Type B pancreatic cell (in vitro differentiated cells): ENCODE data around the gene LAPTM5. TPM values are rescaled to one million over a fixed set of nuclear protein-coding genes. Genes with fewer than 3 reads are reported as not detected.

Experiments used
- DNase-seq: peaks from one replicate; pipeline ENCODE4 v3.0.0; 2021; ENCODE audit warnings: mixed read lengths; ENCODE audit not compliant: unreplicated experiment; ENCODE audit errors: extremely low spot score
- H3K27ac Mint-ChIP-seq: 2 replicates; pipeline ENCODE4 v1.8.0; 2021; ENCODE audit warnings: mild to moderate bottlenecking, mixed read lengths
- H3K27me3 Mint-ChIP-seq: 2 replicates; pipeline ENCODE4 v1.8.0; 2021; ENCODE audit warnings: mixed read lengths
- H3K36me3 Mint-ChIP-seq: 2 replicates; pipeline ENCODE4 v1.8.0; 2021; ENCODE audit warnings: mixed read lengths
- H3K4me1 Mint-ChIP-seq: one replicate; pipeline ENCODE4 v1.8.0; 2021; ENCODE audit warnings: mixed read lengths; ENCODE audit not compliant: unreplicated experiment
- H3K4me3 Mint-ChIP-seq: 2 replicates; pipeline ENCODE4 v1.8.0; 2021; ENCODE audit warnings: mild to moderate bottlenecking, mixed read lengths
- H3K9me3 Mint-ChIP-seq: 2 replicates; pipeline ENCODE4 v1.8.0; 2021; ENCODE audit warnings: mixed read lengths
- CTCF ChIP-seq: fragments of 200-600 bp; sonication (generic); conservative IDR thresholded peaks from 2 replicates; pipeline ENCODE4 v1.5.0; 2021; ENCODE audit warnings: antibody characterized with exemption, mild to moderate bottlenecking
- total RNA-seq: library from RNA; stranded (reverse); gene quantifications from 2 replicates; pipeline ENCODE4 v1.2.1, GENCODE V29; 2021; ENCODE audit warnings: low replicate concordance

Gene LAPTM5
- total RNA-seq, 1 donor from 2014 or later: 0.24 TPM

GRCh38 chr1:30754684-30755171 is 2.8 kb downstream of the LAPTM5 start:
- peaks cover 14% of the 10 kb centered on the region for H3K4me1 Mint-ChIP-seq
- TF ChIP-seq CTCF: no peak
- H3K27ac Mint-ChIP-seq: no peak overlapping the region
- H3K36me3 Mint-ChIP-seq: no peaks in the 10 kb centered on the region
- no peak for DNase-seq
- H3K4me3 Mint-ChIP-seq: no peak overlapping the region
- no peaks in the 10 kb centered on the region for H3K9me3 Mint-ChIP-seq
- no peaks in the 10 kb centered on the region for H3K27me3 Mint-ChIP-seq

GRCh38 chr1:30753660-30754123 is 3.9 kb downstream of the LAPTM5 start:
- H3K4me1 Mint-ChIP-seq: peaks cover 20% of the 10 kb centered on the region
- H3K4me3 Mint-ChIP-seq: no peak overlapping the region
- no peaks in the 10 kb centered on the region for H3K36me3 Mint-ChIP-seq
- TF ChIP-seq CTCF: no peak
- no peaks in the 10 kb centered on the region for H3K27me3 Mint-ChIP-seq
- no peaks in the 10 kb centered on the region for H3K9me3 Mint-ChIP-seq
- DNase-seq: no peak
- peak overlapping the region; percentile 72 for H3K27ac Mint-ChIP-seq

GRCh38 chr1:30753118-30753517 is 4.5 kb downstream of the LAPTM5 start:
- Mint-ChIP-seq H3K27me3 (no peaks in the 10 kb centered on the region), H3K4me1 (peaks cover 26% of the 10 kb centered on the region), H3K4me3 (no peak overlapping the region), H3K36me3 (no peaks in the 10 kb centered on the region), H3K9me3 (no peaks in the 10 kb centered on the region), H3K27ac (peak overlapping the region; percentile 72)
- DNase-seq: no peak
- no peak for TF ChIP-seq CTCF

GRCh38 chr1:30752651-30752908 is 5.0 kb downstream of the LAPTM5 start:
- Mint-ChIP-seq H3K4me1 (peaks cover 31% of the 10 kb centered on the region), H3K36me3 (no peaks in the 10 kb centered on the region), H3K27ac (peak overlapping the region; percentile 72), H3K4me3 (peak overlapping the region; percentile 34), H3K9me3 (no peaks in the 10 kb centered on the region), H3K27me3 (no peaks in the 10 kb centered on the region)
- DNase-seq: no peak
- TF ChIP-seq CTCF: no peak

GRCh38 chr1:30751830-30752650 is 5.5 kb downstream of the LAPTM5 start:
- Mint-ChIP-seq H3K27ac (peak overlapping the region; percentile 72), H3K9me3 (no peaks in the 10 kb centered on the region), H3K36me3 (no peaks in the 10 kb centered on the region), H3K4me3 (peak overlapping the region; percentile 34), H3K4me1 (peaks cover 37% of the 10 kb centered on the region), H3K27me3 (no peaks in the 10 kb centered on the region)
- TF ChIP-seq CTCF: no peak
- DNase-seq: no peak
